Smooth muscle cell (in vitro differentiated cells): ENCODE results near the gene PLA2G15. TPM values are rescaled to one million over a fixed set of nuclear protein-coding genes. Genes with fewer than 3 reads are reported as not detected.

ENCODE experiments used
- DNase-seq: peaks from one replicate; lab custom pipeline; 2025; ENCODE audit not compliant: unreplicated experiment; lab: John Stamatoyannopoulos, UW
- H2AFZ ChIP-seq: fragments of 200-600 bp; sonication (generic); 2 replicates; pipeline ENCODE4 v1.6.0; 2016; ENCODE audit warnings: antibody characterized with exemption, low read depth, mild to moderate bottlenecking
- H3F3A ChIP-seq: fragments of 200-600 bp; sonication (generic); 2 replicates; pipeline ENCODE4 v1.6.0; 2017; ENCODE audit warnings: antibody characterized with exemption, low read depth
- H3K27ac ChIP-seq: fragments of 200-600 bp; sonication (generic); 2 replicates; pipeline ENCODE4 v1.5.1; 2016; ENCODE audit warnings: low read depth, mild to moderate bottlenecking
- H3K27me3 ChIP-seq: fragments of 200-600 bp; sonication (generic); 2 replicates; pipeline ENCODE4 v1.6.1; 2016; ENCODE audit warnings: low read depth, mild to moderate bottlenecking
- H3K36me3 ChIP-seq: fragments of 200-600 bp; sonication (generic); 2 replicates; pipeline ENCODE4 v1.5.1; 2016; ENCODE audit warnings: low read depth
- H3K4me1 ChIP-seq: fragments of 200-600 bp; sonication (generic); 2 replicates; pipeline ENCODE4 v1.5.1; 2016; ENCODE audit warnings: low read depth
- H3K4me2 ChIP-seq: fragments of 200-600 bp; sonication (generic); 2 replicates; pipeline ENCODE4 v1.6.0; 2016; ENCODE audit warnings: mild to moderate bottlenecking
- H3K4me3 ChIP-seq: fragments of 200-600 bp; sonication (generic); 2 replicates; pipeline ENCODE4 v1.5.1; 2016; ENCODE audit warnings: mild to moderate bottlenecking
- H3K79me2 ChIP-seq: fragments of 200-600 bp; sonication (generic); 2 replicates; pipeline ENCODE4 v1.6.0; 2016; ENCODE audit warnings: low read depth, mild to moderate bottlenecking
- H3K9ac ChIP-seq: fragments of 200-600 bp; sonication (generic); 2 replicates; pipeline ENCODE4 v1.6.0; 2016; ENCODE audit warnings: low read depth
- H3K9me3 ChIP-seq: fragments of 200-600 bp; sonication (generic); replicated peaks from 2 replicates; pipeline ENCODE4 v1.5.1; 2016; ENCODE audit warnings: low read depth
- H4K20me1 ChIP-seq: fragments of 200-600 bp; sonication (generic); 2 replicates; pipeline ENCODE4 v1.6.0; 2016; ENCODE audit warnings: low read depth
- CTCF ChIP-seq: fragments of 200-600 bp; sonication (generic); IDR thresholded peaks from 2 replicates; pipeline ENCODE4 v1.5.1; 2017; ENCODE audit warnings: borderline replicate concordance, mild to moderate bottlenecking, antibody characterized with exemption; ENCODE audit not compliant: insufficient read depth, poor library complexity, severe bottlenecking
- WGBS: methylation state at CpG from one replicate; pipeline ENCODE4 v1.1.7; 2016; ENCODE audit warnings: low lambda C conversion rate; 5-methylcytosine and 5-hydroxymethylcytosine counted together
- polyA plus RNA-seq: library from polyadenylated mRNA; unstranded; fragments of >200 nt; fragmentation: Nextera tagmentation; extraction: Ambion mirVana; gene quantifications from 2 replicates; pipeline ENCODE4 v1.2.1, GENCODE V29; 2016
- total RNA-seq: library from RNA; depleted of rRNA; stranded (reverse); fragments of >200 nt; gene quantifications from 2 replicates; pipeline ENCODE4 v1.2.3, GENCODE V29; 2014

The PLA2G15 gene
- total and polyA plus RNA-seq, 2 experiments from 2014 or later = 22.5 to 38.3 TPM

- WGBS = 99% methylated on average over 3 of the region's 3 CpGs
- peaks cover 7% of the 10 kb centered on the region for H3K36me3 ChIP-seq
Observed at GRCh38 chr16:68298312-68298711, 53.1 kb downstream of the PLA2G15 start.

GRCh38 chr16:68298907-68299561, 53.9 kb downstream of the PLA2G15 start:
- Histone ChIP-seq H3F3A (peaks cover 33% of the 10 kb centered on the region), H2AFZ (no peak overlapping the region), H3K9ac (no peak overlapping the region), H3K79me2 (no peaks in the 10 kb centered on the region), H3K36me3 (peaks cover 7% of the 10 kb centered on the region), H4K20me1 (peaks cover 79% of the 10 kb centered on the region), H3K27ac (peak overlapping the region; percentile 62), H3K4me1 (peaks cover 4% of the 10 kb centered on the region), H3K27me3 (no peaks in the 10 kb centered on the region), H3K9me3 (no peaks in the 10 kb centered on the region), H3K4me3 (no peak overlapping the region), H3K4me2 (peak overlapping the region; percentile 38)
- 24% methylated on average over 5 of the region's 5 CpGs for WGBS
- no peak for TF ChIP-seq CTCF
- DNase-seq = peak; percentile 10

More at GRCh38 chr16:68298312-68298711, 53.1 kb downstream of the PLA2G15 start:
- peaks cover 81% of the 10 kb centered on the region for H4K20me1 ChIP-seq
- H3K27ac ChIP-seq = peak overlapping the region; percentile 62
- H3K27me3 ChIP-seq = no peaks in the 10 kb centered on the region
- H3K79me2 ChIP-seq = no peaks in the 10 kb centered on the region
- peaks cover 33% of the 10 kb centered on the region for H3F3A ChIP-seq
- H3K4me1 ChIP-seq = peaks cover 4% of the 10 kb centered on the region
- H3K9me3 ChIP-seq = no peaks in the 10 kb centered on the region
- no peak overlapping the region for H3K9ac ChIP-seq
- peak overlapping the region; percentile 38 for H3K4me2 ChIP-seq
- no peak for DNase-seq
- no peak overlapping the region for H2AFZ ChIP-seq
- no peak for TF ChIP-seq CTCF
- H3K4me3 ChIP-seq = no peak overlapping the region

GRCh38 chr16:68299571-68300453, 54.6 kb downstream of the PLA2G15 start:
- H3K4me1 ChIP-seq = peaks cover 4% of the 10 kb centered on the region
- peak overlapping the region; percentile 62 for H3K27ac ChIP-seq
- no peak overlapping the region for H3K4me3 ChIP-seq
- H3F3A ChIP-seq = peaks cover 33% of the 10 kb centered on the region
- H2AFZ ChIP-seq = no peak overlapping the region
- no peak for TF ChIP-seq CTCF
- H3K27me3 ChIP-seq = no peaks in the 10 kb centered on the region
- WGBS = 76% methylated on average over 11 of the region's 11 CpGs
- peaks cover 7% of the 10 kb centered on the region for H3K36me3 ChIP-seq
- peak overlapping the region; percentile 38 for H3K4me2 ChIP-seq
- peaks cover 79% of the 10 kb centered on the region for H4K20me1 ChIP-seq
- DNase-seq = no peak
- H3K9me3 ChIP-seq = no peaks in the 10 kb centered on the region
- no peak overlapping the region for H3K9ac ChIP-seq
- H3K79me2 ChIP-seq = no peaks in the 10 kb centered on the region
